WERI-Rb-1 (cell line): ENCODE results near the gene TGFBR3.

Experiments
- DNase-seq: peaks from one replicate; pipeline ENCODE4 v3.0.0-alpha.2; 2020
- H3K27ac ChIP-seq: fragments of 250-450 bp; sonication (Bioruptor Pico); 2 replicates; pipeline ENCODE4 v1.5.1; 2020; ENCODE audit warnings: mild to moderate bottlenecking, moderate library complexity
- H3K27me3 ChIP-seq: fragments of 250-450 bp; sonication (Bioruptor Pico); 2 replicates; pipeline ENCODE4 v1.5.1; 2021; ENCODE audit warnings: mild to moderate bottlenecking, low read depth, moderate library complexity; ENCODE audit not compliant: insufficient read depth, severe bottlenecking
- H3K36me3 ChIP-seq: fragments of 250-450 bp; sonication (Bioruptor Pico); 2 replicates; pipeline ENCODE4 v1.5.1; 2020; ENCODE audit warnings: mild to moderate bottlenecking, moderate library complexity
- H3K4me3 ChIP-seq: 2 replicates; pipeline ENCODE4 v1.5.1; 2011; ENCODE audit warnings: low read depth, mild to moderate bottlenecking, control low read depth, low read length
- H3K9me3 ChIP-seq: fragments of 250-450 bp; sonication (Bioruptor Pico); 2 replicates; pipeline ENCODE4 v1.5.1; 2021; ENCODE audit warnings: mild to moderate bottlenecking, moderate library complexity; ENCODE audit not compliant: severe bottlenecking
- TF ChIP-seq, protein P1 (sequence below): IDR thresholded peaks from 2 replicates; pipeline ENCODE4 v1.5.1; 2011; ENCODE audit warnings: low read depth, mild to moderate bottlenecking, control low read depth, inconsistent platforms, low read length

Gene TGFBR3

GRCh38 chr1:91803847-91804545 is 82.0 kb downstream of the TGFBR3 start:
- TF ChIP-seq, protein P1, sequence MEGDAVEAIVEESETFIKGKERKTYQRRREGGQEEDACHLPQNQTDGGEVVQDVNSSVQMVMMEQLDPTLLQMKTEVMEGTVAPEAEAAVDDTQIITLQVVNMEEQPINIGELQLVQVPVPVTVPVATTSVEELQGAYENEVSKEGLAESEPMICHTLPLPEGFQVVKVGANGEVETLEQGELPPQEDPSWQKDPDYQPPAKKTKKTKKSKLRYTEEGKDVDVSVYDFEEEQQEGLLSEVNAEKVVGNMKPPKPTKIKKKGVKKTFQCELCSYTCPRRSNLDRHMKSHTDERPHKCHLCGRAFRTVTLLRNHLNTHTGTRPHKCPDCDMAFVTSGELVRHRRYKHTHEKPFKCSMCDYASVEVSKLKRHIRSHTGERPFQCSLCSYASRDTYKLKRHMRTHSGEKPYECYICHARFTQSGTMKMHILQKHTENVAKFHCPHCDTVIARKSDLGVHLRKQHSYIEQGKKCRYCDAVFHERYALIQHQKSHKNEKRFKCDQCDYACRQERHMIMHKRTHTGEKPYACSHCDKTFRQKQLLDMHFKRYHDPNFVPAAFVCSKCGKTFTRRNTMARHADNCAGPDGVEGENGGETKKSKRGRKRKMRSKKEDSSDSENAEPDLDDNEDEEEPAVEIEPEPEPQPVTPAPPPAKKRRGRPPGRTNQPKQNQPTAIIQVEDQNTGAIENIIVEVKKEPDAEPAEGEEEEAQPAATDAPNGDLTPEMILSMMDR, result no peak
- no peak overlapping the region for H3K27ac ChIP-seq
- no peaks in the 10 kb centered on the region for H3K9me3 ChIP-seq
- no peaks in the 10 kb centered on the region for H3K27me3 ChIP-seq
- no peak for DNase-seq
- no peaks in the 10 kb centered on the region for H3K36me3 ChIP-seq
- no peak overlapping the region for H3K4me3 ChIP-seq

GRCh38 chr1:91803123-91803522 is 82.8 kb downstream of the TGFBR3 start:
- DNase-seq, result no peak
- Histone ChIP-seq H3K27me3 (no peaks in the 10 kb centered on the region), H3K27ac (no peak overlapping the region), H3K4me3 (no peak overlapping the region), H3K36me3 (no peaks in the 10 kb centered on the region), H3K9me3 (no peaks in the 10 kb centered on the region)
- TF ChIP-seq, protein P1, result no peak

GRCh38 chr1:91801496-91802115 is 84.3 kb downstream of the TGFBR3 start:
- Histone ChIP-seq H3K27ac (no peak overlapping the region), H3K4me3 (no peak overlapping the region), H3K36me3 (no peaks in the 10 kb centered on the region), H3K9me3 (no peaks in the 10 kb centered on the region), H3K27me3 (no peaks in the 10 kb centered on the region)
- no peak for DNase-seq
- TF ChIP-seq, protein P1, result no peak

DNA sequence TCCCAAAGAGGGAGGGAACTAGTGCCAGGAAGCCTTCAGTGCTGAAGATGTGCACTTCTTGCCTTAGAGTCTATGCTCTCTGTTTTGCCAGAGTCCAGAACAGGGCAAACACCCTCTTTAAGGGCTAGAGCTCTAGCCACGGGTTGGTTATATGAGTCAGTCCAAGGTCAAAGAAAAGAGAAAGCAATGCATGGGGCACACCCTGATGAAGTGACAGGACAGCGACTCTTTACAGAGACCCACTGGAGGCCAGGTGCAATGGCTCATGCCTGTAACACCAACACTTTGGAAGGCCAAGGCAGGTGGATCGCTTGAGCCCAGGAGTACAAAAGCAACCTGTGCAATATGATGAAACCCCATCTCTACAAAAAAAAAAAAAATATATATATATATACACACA is 86.1 kb downstream of the TGFBR3 start:
- TF ChIP-seq, protein P1, result no peak
- H3K9me3 ChIP-seq, result no peaks in the 10 kb centered on the region
- no peaks in the 10 kb centered on the region for H3K27me3 ChIP-seq
- no peak for DNase-seq
- H3K36me3 ChIP-seq, result no peaks in the 10 kb centered on the region
- no peak overlapping the region for H3K4me3 ChIP-seq
- H3K27ac ChIP-seq, result no peak overlapping the region

- H3K27ac ChIP-seq, result no peak overlapping the region
- no peak overlapping the region for H3K4me3 ChIP-seq
- H3K9me3 ChIP-seq, result peaks cover 5% of the 10 kb centered on the region
- TF ChIP-seq, protein P1, result peak; percentile 56
- no peaks in the 10 kb centered on the region for H3K27me3 ChIP-seq
- no peaks in the 10 kb centered on the region for H3K36me3 ChIP-seq
- DNase-seq, result peak; percentile 55
Measured at GRCh38 chr1:91799159-91799558, 86.8 kb downstream of the TGFBR3 start.
